Lower leg skin (tissue), 4 donors: Measurements from ENCODE around the gene TMEM222. TPM values are rescaled to one million over a fixed set of nuclear protein-coding genes. Genes with fewer than 3 reads are reported as not detected.

Experiments
- DNase-seq, 2 donors: peaks; one replicate each; pipeline ENCODE4 v3.0.0-alpha.2; 2019; ENCODE audit warnings: low spot score in 2 of 2
- H3K4me3 ChIP-seq: fragments of 200-600 bp; sonication (generic); 2 replicates; pipeline ENCODE4 v1.5.1; 2017; ENCODE audit warnings: mild to moderate bottlenecking, low read depth; ENCODE audit not compliant: poor library complexity, severe bottlenecking
- CTCF ChIP-seq, 3 donors: fragments of 450-650 bp; IDR thresholded peaks; one replicate each; pipeline ENCODE4 v1.5.1; 2016; ENCODE audit warnings: antibody characterized with exemption in 3 of 3, mild to moderate bottlenecking in 3 of 3, moderate library complexity in 2 of 3
- POLR2A ChIP-seq, 2 donors: fragments of 450-650 bp; IDR thresholded peaks; one replicate each; pipeline ENCODE4 v1.6.1; 2016 to 2017; ENCODE audit warnings: antibody characterized with exemption in 2 of 2, mild to moderate bottlenecking in 1 of 2, moderate library complexity in 1 of 2
- WGBS, 2 donors: methylation state at CpG; one replicate each; pipeline ENCODE4 v1.1.5; 2018; 5-methylcytosine and 5-hydroxymethylcytosine counted together
- intact Hi-C: fragments of 100-400 bp; cut with DNase I; formaldehyde crosslinking; loops from one replicate; pipeline ENCODE4 v1.15.0; 2023; ENCODE audit warnings: low total_unique reads
- total RNA-seq, 4 donors: library from RNA; depleted of rRNA; stranded (reverse); fragments of >200 nt; gene quantifications; one replicate each; pipeline ENCODE4 v1.1.0, GENCODE V29; 2016

The TMEM222 gene
- total RNA-seq, 4 donors from 2014 or later: 24.3 to 35.2 (median 28.7) TPM

- intact Hi-C loops: loop anchor here (10.0 kb wide), 1 partner anchor 52 kb away; the partner anchor contains the start of gene CD164L2
- H3K4me3 ChIP-seq: no peak overlapping the region
- no peak for TF ChIP-seq POLR2A (IDR thresholded peaks at IDR 0.05)
- no peak for TF ChIP-seq CTCF (IDR thresholded peaks at IDR 0.05)
- no peak for DNase-seq
- WGBS, 2 donors: 59 to 63% methylated on average over 11 of the region's 11 CpGs
These were observed 10.7 kb downstream of the TMEM222 start for GRCh38 chr1:27332536-27333281.

GRCh38 chr1:27333717-27334279 lies 11.8 kb downstream of the TMEM222 start:
- no peak for DNase-seq
- WGBS, 2 donors: 91 to 92% methylated on average over 11 to 15 of the region's 17 CpGs
- no peak for TF ChIP-seq POLR2A (IDR thresholded peaks at IDR 0.05)
- TF ChIP-seq CTCF (IDR thresholded peaks at IDR 0.05): no peak
- intact Hi-C loops: loop anchor here (10.0 kb wide), 1 partner anchor 51 kb away; the partner anchor contains the start of gene CD164L2
- H3K4me3 ChIP-seq: no peak overlapping the region

- WGBS, 2 donors: 93 to 94% methylated on average over 16 to 17 of the region's 17 CpGs
- intact Hi-C loops: loop anchor here (10.0 kb wide), 1 partner anchor 49 kb away; the partner anchor contains the start of gene CD164L2
- TF ChIP-seq CTCF (IDR thresholded peaks at IDR 0.05): no peak
- TF ChIP-seq POLR2A (IDR thresholded peaks at IDR 0.05): no peak
These were observed 13.8 kb downstream of the TMEM222 start for GRCh38 chr1:27335506-27336422.

GRCh38 chr1:27336756-27337155 lies 14.8 kb downstream of the TMEM222 start:
- WGBS, 2 donors: 94 to 96% methylated on average over 5 of the region's 5 CpGs
- no peak for DNase-seq
- TF ChIP-seq POLR2A (IDR thresholded peaks at IDR 0.05) (no peak), CTCF (IDR thresholded peaks at IDR 0.05) (no peak)
- intact Hi-C loops: loop anchor here (10.0 kb wide), 1 partner anchor 48 kb away; the partner anchor contains the start of gene CD164L2
- H3K4me3 ChIP-seq: no peak overlapping the region

More at GRCh38 chr1:27335506-27336422, 13.8 kb downstream of the TMEM222 start:
- DNase-seq: no peak
- no peak overlapping the region for H3K4me3 ChIP-seq

GRCh38 chr1:27338751-27339150 lies 16.8 kb downstream of the TMEM222 start:
- no peak for DNase-seq
- intact Hi-C loops: loop anchor here (10.0 kb wide), 1 partner anchor 46 kb away; the partner anchor contains the start of gene CD164L2
- WGBS, 2 donors: 90 to 96% methylated on average over 6 of the region's 6 CpGs

More at GRCh38 chr1:27338751-27339150, 16.8 kb downstream of the TMEM222 start:
- no peak overlapping the region for H3K4me3 ChIP-seq
- no peak for TF ChIP-seq POLR2A (IDR thresholded peaks at IDR 0.05)
